Central memory CD4-positive, alpha-beta T cell (primary cell): ENCODE data around the gene FAM229A.
"Not testable (repeated sequence)": the region's sequence is repeated elsewhere in the genome, so short reads cannot be mapped to it uniquely, and the experiment has no call there.

ENCODE experiments used
- DNase-seq: peaks from one replicate; pipeline ENCODE4 v3.0.0; 2022
- total RNA-seq, 3 experiments: gene quantifications; one replicate each; lab custom pipeline; 2026; lab: John Stamatoyannopoulos, UW

Gene FAM229A, protein sequence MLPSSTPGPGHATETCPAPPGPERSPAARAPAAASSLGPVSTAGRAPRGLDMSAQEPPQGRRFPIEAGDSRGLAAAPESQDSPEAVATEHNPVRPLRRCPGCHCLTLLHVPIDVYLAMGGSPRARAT
- total RNA-seq, result 2.5 to 26.0 (median 16.4) reads per million in 3 experiments

DNA sequence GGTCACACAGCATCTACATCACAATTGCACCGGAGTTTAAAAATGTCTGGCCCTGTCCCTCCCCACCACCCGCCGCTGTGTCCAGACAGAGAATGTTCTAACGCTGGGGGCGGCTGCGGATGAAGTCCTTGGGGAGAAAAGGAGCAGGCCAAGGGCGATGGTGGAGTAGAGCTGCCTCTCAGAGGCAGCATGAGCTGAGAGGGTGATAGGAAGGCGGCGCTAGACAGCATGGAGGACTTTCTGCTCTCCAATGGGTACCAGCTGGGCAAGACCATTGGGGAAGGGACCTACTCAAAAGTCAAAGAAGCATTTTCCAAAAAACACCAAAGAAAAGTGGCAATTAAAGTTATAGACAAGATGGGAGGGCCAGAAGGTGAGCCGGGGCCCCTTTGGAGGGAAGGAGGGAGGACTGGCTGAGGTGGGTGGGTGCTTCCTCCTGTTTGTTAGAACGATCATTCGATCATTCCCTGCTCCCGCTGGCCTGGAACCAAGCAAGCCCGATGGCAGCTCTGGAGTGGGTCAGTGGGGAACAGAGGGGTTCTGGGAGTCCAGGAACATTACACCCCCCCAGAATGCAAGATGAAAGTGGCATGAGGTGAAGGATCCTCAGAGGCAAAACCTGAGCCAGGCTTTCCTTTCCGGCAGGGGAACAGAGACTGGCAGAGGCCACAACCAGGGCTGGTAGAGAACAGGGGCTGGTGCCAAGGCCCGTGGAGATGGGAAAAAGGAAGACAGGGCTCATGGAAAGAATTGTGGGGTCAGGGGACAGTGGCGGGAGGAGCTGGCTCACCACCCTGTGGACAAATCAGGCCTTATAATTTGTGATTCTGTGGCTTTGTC is at the start of gene FAM229A, which contains the start of gene TSSK3:
Gene FAM229A (minus strand): TSS at position 12 of the 840 bp plus-strand sequence. CDS start 394 bp downstream, outside the sequence.
Gene TSSK3 (plus strand): TSS at position 66 of the 840 bp plus-strand sequence. CDS start 163 bp downstream, at position 229.
- DNase-seq, result no peak

DNA sequence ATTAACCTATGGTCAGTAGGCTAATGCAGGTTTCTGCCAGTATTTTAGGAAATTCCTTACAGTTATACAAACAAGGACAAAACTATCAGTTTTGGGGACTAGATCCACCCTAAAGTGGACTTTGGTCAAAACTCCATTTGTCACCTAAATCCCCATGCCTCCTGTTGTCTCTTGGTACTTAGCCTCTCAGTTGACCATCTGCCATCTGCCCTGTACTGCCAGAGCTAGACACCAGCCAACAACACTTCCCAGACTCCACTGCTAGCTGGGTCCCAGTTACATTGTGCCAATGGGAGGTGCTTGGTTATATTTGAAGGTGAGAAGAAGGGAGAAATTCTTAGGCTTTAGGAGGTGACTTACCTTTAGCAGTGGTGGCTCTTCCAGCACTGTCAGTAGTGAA is 49.0 kb upstream of the FAM229A start:
- no peak for DNase-seq

DNA sequence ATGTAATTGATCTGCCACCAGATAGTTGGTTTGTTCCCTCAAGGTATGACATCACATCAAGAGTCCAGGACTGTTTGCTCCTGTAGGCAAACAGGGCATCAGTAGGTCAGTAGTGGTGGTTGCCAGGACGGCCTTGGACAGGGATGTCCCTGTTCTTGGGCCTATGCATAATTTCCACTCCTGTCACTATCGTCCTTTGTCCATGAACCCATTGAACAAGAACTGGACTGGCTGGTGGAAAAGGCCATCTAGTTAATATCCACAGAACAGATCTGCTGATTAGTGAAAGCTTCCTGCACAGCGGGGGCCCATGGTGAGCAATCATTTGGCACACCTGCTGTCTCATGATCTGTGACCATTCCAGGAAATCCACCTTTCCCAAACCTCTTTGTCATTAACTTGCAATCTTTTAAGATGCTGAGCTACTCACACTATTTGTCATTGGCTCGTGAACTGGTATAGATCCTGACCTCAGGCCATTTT is 44.4 kb upstream of the FAM229A start:
- DNase-seq, result no peak

DNA sequence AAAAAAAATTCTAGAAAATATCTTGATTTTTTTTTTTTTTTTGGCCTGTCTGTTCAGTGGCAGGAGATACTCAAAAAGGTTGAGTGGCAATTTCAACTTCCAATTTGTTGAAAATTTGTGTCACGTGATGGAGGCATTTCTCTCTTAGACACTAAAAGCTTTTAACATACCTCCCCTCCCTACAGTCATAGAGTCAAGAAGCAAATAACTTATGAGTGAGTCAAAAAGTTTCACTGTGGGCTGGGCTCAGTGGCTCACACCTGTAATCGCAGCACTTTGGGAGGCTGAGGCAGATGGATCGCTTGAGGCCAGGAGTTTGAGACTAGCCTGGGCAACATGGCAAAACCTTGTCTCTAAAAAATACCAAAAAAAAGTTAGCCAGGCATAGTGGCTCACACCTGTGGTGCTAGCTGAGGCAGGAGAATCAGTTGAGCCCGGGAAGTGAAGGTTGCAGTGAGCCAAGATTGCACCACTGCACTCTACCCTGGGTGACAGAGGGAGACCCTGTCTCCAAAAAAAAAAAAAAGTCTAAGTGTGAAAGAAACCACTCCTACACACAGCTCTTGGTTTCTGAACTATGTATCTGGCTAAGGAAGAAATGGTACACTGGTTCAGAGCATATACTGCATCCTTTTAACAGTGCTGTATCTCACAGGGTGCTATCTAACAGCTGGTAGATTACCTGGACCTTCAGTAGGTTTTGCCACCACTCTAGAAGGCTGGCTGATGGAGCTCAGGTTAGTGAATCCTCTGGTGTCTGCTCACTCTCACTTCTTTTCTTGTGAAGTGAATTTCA is 43.6 kb upstream of the FAM229A start:
- no peak for DNase-seq

DNA sequence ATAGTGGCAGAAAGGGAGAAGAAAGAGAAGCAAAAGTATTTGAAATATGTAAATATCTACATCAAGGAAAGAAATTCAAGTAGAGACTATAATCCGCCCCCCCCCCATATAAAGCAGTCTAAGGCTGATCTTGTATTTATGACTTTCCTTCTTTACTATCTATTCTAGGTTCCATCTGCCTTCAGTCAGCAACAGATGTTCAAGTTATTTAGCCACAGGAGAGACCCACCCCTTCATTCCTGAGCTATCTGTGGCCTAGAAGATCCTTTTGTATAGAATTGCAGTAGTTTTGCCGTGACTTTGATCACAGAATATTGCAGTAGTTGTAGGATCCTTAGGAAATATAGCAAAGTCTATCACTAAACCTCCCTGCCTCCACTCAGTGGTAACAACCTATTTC is 42.7 kb upstream of the FAM229A start:
- no peak for DNase-seq

DNA sequence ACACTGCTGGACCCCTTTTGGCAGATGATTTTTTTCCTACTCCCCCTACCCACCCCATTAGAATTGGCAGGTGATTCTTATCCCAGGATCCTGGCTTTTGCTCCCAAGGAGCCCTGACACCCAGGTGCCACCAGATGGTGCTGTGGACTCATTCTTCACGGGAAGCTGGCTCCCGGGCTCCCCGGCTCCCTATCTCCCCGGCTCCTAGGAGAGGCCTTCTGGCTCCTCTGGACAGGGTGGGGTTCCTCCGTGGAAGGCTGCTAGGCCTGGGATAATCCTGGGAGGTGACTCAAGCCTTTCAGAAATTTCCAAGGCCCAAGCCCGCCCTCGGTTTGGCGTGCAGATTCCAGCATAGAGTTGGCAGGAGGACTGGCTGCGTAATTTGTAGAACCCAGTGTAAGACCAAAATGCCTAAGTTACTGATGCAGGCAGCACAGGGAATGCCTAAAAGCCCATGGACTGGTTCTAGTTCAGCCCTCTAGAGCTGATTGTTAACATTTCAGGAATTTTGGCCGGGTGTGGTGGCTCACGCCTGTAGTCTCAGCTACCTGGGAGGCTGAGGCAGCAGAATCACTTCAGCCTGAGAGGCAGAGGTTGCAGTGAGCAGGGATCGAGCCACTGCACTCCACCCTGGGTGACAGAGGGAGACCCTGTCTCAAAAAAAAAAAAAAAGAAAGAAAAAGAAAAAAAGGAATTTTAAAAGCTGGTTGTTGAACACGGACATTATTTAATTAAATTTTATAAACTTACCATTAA is 38.8 kb upstream of the FAM229A start:
- peak; percentile 24 for DNase-seq

DNA sequence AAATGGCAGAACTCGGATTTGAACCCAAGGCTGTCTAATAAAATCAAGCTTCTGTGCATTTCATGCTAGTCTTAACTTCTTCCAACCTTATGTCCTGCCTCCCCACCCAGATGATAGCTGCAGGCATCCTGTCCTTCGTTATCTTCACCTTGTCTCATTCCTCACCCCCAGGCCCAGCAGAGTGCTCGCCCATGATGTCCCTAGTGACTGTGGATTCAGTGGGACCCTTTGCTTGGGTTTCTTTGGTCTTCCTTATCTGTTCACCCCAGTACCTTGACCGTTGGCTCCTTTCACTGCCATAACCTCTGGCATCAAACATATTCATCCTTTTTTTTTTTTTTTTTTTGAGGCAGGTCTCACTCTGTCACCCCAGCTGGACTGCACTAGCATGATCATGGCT is 37.6 kb upstream of the FAM229A start:
- no peak for DNase-seq

DNA sequence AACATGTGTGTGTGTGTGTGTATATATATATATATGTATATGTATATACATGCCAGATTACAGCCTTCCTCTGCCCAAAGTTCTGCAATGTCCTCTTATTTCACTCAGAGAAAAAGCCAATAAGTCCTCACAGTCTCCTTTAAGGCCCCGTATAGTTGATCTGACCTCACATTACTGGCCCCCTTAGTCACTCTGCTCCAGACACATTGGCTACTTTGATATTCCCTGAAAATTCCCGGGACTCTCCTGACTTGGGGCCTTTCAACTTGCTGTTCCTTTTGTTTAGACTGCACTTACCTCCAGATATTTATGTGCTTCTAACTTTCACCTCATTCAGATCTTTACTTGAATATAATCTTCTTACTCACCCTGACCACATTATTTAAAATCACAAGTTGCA is 36.1 kb upstream of the FAM229A start:
- DNase-seq, result no peak

DNA sequence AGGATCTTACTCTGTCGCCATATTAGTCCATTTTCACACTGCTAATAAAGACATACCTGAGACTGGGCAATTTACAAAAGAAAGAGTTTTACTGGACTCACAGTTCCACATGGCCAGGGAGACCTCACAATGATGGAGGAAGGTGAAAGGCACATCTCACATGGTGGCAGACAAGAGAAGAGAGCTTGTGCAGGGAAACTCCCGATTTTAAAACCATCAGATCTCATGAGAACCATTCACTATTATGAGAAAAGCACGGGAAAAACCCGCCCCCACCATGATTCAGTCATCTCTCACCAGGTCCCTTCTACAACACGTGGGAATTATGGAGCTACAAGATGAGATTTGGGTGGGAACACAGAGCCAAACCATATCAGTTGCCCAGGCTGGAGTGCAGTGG is 34.2 kb upstream of the FAM229A start:
- DNase-seq, result not testable (repeated sequence)

DNA sequence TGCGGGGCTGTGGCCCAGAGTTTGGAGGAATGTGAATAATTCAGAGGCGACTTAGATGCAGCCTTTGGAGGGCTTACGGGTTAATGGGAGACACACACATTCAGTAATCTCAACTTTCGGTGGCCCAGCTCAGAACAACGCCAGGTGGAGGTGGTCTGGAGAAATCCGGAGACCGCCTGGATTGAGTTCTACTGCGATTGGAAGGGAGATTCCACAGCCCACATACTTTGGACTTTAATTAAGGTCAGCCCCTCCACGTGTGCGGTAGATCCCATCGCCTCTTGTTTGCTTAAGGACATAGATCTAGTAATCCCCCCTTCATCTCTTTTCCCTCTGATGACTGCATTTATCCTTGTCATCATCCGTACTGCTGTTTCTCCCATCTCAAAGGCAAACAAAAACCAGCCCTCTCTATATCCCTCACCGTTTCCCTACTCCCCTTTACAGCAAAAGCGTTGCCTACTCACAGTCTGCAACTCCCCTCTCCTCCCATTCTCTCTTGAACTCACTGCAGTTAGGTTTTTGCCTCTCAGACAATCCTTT is 32.7 kb upstream of the FAM229A start:
- no peak for DNase-seq

DNA sequence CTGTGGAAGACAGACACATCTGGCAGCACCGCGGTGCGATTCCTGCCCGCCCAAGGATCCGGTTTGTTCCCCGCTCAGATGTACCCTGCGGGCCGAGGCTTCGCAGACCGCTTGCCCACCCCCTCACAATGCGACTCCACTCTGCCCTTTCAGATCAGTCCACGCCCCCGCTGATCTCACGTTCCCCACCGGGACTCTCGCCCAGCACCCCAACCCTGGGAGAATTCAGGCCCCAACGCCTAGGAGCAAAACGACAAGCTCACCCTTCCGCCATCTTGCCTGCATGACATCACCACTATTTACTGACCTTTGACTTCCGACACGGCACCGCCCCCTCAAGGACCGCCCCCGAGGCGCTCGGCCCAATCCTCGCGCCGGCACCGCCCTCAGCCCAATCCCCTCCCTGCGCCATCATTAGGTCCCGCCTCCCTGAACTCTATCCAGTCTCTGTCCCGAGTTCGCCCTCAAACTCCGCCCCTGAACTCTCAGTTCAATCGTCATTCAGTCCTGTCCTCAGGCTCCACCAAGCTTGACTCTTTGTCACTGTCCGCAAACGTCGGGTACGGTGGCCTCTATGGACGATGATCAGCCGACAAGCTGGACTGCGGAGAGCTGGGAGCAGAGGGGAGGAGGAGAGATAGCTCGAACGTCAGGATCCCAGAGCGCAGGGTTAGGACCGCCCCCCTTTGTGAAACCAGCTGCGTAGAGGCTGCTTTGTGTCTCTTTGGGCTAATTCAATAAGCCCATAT is 32.0 kb upstream of the FAM229A start, which contains the start of gene BSDC1:
Gene BSDC1 (minus strand): TSS at position 301 of the 749 bp plus-strand sequence. CDS start 27 bp downstream, at position 274.
- peak; percentile 98 for DNase-seq

DNA sequence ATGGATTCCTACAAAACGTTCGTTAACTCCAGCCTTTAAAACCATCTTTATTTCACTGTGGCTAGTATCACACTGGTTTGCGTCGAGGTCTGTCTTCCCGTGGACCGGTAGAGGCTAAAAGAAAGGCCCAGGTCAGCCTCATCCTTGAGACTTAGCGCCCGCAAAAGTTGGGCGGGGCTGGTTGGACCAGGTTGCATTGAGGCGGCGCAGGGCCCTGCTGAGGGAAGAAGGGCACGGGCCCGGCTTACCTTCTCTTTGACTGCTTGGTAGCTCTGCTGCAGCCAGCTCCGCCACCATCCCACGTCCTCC is 31.5 kb upstream of the FAM229A start:
- no peak for DNase-seq

DNA sequence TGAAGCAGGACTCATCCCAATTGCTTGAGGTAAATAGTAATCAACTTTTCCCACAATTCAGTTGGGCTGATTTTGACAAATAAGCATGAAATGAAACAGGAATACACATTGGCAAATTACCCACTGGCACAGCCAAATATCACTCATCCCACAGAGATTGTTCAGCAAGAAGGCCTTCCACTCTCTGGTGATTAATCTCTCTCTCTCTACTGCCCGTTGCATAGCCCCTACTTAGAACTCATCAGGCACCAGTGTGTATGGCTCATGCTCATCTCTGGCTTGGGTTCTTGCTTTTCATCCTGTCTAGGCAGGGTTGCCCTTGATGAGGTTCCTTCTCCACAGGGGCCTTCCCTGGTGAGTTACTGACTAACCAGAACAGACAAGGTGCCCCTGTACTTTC is 30.9 kb upstream of the FAM229A start:
- DNase-seq, result no peak

DNA sequence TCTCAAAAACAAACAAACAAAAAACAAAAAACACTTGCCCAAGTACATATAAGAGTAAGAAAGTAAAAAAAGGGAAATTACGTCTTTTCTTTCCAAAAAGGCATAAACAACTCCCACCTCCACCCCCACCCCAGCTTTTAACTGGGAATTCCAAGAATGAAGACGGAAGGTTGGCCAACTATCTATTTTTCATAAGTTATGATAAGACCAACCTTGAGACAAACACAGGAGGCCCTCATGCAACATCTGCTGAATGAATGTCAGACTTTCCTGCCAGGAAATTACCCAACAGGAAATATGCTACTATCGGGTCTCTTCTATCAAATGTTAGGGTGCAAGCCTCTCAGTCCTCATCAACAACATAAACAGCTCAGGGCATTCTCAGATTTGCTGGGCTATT is 30.0 kb upstream of the FAM229A start:
- DNase-seq, result no peak

DNA sequence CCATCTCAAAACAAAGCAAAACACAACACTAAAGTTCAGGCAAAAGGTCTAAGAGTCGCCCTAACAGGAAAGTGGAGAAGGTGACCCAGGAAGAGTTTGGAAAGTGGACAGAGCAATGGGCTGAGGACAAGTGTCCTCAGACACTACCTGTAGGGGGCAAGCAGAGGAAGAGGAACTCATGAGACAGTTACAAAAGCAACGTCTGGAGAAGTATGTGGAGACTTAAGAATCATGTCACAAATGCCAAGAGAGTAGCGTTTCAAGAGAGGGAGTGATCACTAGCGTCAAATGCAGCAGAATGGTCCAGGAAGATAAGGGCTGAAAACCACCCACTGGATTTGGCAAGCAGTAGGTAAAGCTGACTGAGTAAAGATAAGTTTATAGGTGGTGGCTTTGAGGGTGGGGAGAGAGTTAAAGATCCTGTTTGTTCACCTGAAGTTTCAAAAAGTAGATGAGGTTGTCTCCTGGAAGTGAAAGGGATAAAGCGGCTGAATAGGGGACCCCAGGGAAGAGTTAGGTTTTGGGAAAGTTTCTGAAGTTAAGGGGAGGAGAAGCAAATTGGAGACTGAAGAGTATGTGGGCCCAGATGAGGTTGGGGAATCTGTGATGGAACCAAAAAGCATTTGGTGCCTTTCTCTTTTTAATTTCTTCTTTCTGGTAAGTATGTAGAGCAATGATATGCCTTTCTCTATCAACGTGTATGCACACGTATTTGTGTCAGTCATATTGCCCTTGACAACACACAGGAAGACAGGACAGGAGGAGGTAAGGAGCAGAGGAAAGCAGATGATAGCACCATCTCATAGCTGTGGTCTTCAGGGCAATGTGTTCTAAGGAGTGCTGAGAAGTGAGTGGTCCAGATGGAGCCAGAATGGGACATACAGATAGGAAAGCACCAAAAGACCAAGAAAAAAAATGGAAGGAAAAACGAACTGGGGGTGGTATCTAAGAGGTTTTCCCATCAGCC is 28.9 kb upstream of the FAM229A start:
- no peak for DNase-seq

DNA sequence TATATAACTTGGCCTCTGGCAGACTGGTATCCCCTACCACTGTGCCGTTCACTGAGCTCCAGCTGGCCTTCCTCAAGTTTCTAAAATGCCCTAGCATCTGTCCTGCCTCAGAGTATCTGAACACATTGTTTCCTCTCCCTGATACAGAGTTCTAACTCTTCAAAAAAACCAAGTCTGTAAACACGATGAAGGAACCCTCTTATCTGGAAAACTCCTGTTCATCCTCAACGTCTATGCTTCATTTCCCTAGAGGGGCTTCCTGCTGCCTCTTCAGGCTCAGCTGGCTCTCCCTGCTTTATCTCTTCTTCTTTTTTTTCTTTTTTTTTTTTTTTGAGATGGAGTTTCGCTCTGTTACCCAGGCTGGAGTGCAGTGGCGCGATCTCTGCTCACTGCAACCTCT is 26.4 kb upstream of the FAM229A start:
- no peak for DNase-seq

DNA sequence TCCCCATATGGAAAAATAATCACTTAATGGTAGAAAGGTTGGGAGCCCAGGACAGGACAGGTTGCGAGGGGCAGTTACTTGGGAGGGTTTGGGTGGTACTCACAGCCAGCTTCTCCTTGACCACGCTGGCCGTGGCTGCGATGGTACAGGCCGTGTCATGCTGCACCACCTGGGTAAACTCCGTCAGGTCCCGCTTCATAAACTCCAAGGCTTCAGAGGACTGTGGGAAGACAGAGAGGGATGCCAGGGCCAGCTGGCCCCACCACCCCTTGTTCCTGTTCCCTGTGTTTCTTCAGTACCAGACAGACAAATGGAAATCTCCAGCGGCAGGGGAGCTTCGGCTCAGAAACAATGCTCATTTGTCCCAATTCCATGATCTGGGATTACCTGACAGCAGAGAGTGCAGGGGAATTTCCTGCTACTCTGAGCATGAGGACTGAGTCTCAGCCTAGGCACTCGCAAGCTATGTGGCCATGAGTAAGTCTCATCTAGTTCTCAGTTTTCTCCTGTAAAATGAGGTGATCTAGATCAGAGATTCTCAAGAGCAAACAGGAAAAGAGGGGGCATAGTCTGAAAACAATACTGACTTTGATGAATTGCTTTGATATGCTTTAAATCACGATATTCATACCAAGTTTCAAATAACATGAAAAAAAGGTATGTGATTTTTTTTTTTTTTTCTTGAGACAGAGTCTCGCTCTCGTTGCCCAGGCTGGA is 24.5 kb upstream of the FAM229A start:
- DNase-seq, result no peak

DNA sequence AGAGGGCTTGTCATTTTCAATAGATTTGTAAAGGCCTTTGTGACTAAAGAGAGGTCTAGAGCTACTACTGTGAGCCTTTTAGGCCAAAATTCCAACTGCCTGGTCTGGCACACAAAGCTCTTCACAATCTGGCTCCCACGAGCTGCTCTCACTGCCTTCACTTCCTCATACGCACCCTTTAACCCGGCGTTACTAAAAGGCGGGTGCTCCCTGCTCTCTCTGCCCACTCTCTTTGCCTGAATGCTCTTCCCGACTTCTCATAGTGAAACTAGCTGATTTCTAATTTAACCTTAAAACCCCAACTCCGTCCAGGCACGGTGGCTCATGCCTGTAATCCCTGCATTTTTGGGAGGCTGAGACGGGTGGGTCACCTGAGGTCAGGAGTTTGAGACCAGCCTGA is 17.8 kb upstream of the FAM229A start:
- DNase-seq, result no peak

DNA sequence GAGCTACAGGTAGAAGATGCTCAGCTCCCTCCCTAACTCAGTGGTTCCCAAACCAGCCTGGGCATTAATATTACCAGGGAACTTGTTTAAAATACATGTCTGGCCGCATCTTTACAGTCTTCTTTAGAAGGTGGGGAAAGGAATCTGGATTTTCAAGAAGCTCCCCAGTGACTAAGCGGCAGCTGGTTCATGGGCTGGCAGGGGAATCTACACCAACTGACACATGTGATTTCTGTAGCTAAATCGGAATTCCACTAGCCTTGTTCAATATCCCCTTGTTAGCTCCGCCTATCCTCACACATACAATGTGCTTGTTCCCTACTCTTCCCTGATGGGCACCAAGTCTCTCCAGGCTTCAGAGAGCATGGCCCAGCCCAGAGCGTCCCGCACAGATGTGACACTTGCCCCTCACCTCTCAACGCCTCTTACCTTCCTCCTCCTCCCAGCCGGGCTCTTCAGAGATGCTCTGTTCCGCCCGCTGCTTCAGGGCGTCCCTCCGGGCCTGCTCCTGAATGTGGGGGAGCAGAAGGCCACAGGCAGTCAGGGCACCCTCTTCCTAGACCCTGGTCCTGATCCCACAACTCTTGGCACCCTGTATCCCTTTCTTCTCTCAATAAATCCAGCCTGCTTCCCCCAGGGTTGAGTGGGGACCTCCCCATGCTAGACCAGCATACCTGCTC is 15.4 kb upstream of the FAM229A start:
- DNase-seq, result no peak
